Stimulated activated CD4-positive, alpha-beta T cell treated with anti-CD3 and anti-CD28 coated beads, Interleukin-12 subunit alpha, Interleukin-12 subunit beta, amount 100 ng/mL, for 48 hours (primary cell): Measurements from ENCODE around the gene PYY.
"Not testable (repeated sequence)": the region's sequence is repeated elsewhere in the genome, so short reads cannot be mapped to it uniquely, and the experiment has no call there.

Experiments
- DNase-seq, 3 donors: peaks; one replicate each; pipeline ENCODE4 v3.0.0-alpha.2; 2020; ENCODE audit warnings: low read depth in 2 of 3, low spot score in 1 of 3

The PYY gene

DNA sequence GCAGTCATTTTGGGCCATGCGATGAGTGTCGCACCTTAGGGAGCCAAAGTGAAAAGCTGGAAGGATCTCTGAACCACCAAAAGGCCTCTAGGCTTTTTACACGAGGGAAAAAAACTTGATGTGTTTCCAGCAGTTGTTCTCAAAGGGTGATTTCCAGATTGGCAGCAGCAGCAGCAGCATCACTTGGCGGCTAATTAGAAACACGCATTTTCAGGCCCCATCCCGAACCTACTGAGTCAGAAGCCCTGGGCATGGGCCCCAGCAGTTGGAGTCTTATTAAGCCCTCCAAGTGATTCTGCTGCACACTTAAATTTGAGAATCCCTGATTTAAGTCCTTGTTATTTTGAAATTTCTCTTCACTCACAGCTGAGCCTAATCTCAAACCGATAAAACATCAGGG is 25.3 kb upstream of the PYY start:
- DNase-seq, result no peak

DNA sequence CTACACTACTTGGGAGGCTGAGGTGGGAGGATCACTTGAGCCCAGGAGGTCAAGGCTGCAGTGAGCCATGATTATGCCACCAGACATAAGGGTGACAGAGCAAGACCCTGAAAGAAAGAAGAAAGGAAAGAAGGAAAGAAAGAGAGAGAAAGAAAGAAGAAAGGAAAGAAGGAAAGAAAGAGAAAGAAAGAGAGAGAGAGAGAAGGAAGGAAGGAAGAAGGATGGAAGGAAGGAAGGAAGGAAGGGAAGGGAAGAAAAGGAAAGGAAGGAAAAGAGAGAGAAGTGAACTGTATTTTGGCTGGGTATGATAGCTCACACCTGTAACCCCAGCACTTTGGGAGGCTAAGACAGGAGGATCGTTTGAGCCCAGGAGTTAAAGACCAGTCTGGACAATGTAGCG is 24.3 kb upstream of the PYY start:
- no peak for DNase-seq

DNA sequence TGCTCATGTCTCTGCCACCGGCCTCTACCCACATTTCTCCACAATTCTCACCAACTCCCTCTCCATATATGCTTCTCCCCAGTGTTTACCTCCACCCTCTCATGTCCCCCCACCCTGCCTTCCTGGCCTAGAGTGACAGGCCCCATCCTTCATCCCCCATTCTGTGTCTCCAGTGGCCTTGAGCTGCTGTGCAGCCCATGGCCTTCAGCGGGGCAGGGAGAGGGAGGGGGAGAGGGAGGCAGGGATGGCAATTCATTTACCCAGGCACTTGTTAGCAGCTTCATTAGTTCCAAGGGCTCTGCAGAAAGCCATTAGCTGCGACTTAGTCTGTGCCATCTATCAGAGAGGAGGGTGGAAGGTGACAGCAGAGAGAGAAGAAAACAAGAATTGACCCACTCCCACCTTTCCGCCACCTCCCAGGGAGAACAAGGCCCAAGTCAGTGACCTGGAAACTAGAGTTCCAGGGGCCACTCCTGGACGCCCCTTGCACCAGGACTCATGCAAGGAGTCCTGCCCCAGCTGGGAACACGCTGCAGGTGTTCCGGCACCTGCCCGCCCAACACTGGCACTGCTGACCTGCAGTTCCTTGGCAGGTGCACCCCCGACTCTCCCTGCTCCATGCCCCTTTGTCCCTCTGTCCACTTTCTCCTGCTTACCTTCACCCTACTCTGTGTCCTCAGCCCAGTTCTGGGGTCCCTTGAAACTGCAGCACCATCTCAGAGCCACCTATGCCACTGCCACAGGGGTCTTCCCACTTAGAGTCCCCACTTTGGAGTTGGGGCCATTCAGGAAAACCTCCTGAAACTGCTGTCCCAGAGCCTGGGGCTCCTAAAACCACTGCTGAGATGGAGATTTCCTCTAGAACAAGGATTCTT is 23.5 kb upstream of the PYY start:
- DNase-seq, result no peak

GRCh38 chr17:43975898-43976297 is 22.2 kb upstream of the PYY start:
- no peak for DNase-seq

GRCh38 chr17:43974382-43975266 is 20.9 kb upstream of the PYY start:
- no peak for DNase-seq

DNA sequence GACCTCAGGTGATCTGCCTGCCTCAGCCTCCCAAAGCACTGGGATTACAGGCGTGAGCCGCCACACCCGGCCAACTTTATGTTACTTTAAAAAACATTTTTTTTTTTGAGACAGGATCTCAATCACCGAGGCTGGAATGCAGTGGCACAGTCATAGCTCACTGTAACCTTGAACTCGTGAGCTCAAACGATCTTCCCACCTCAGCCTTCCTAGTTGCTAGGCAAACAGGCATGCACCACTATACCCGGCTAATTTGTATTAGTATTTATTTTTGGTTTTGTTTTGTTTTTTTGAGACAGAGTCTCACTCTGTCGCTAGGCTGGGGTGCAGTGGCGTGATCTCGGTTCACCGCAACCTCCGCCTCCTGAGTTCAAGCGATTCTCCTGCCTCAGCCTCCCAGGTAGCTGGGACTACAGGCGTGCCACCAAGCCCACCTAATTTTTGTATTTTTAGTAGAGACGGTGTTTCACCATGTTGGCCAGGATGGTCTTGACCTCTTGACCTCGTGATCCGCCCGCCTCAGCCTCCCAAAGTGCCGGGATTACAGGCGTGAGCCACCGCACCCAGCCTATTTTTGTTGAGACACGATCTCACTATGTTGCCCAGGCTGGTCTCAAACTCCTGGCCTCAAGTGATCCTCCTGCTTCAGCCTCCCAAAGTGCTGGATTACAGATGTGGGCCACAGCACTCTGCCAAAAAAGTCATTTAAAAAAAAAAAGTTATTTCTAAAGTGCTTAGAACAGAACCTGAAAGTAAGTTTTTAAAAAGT is 18.9 kb upstream of the PYY start:
- DNase-seq, result not testable (repeated sequence)

DNA sequence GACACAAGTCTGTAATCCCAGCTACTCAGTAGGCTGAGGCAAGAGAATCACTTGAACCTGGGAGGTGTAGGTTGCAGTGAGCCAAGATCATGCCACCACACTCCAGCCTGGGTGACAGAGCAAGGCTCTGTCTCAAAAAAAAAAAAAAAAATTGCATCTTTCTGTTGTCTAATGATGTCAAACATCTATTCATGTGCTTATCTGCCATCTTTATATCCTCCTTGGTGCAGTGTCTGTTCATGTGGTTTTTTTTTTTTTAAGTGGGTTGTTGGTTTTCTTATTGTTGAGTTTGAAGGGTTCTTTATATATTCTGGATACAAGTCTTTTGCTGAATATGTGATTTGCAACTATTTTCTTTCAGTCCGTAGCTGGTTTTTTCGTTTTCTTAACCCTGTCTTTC is 17.7 kb upstream of the PYY start:
- not testable (repeated sequence) for DNase-seq

- DNase-seq, result no peak
Measured at GRCh38 chr17:43970366-43970765, 16.6 kb upstream of the PYY start.

- DNase-seq, result no peak
Measured at GRCh38 chr17:43967251-43967875, 13.6 kb upstream of the PYY start.

GRCh38 chr17:43966276-43966675 is 12.5 kb upstream of the PYY start:
- no peak for DNase-seq

DNA sequence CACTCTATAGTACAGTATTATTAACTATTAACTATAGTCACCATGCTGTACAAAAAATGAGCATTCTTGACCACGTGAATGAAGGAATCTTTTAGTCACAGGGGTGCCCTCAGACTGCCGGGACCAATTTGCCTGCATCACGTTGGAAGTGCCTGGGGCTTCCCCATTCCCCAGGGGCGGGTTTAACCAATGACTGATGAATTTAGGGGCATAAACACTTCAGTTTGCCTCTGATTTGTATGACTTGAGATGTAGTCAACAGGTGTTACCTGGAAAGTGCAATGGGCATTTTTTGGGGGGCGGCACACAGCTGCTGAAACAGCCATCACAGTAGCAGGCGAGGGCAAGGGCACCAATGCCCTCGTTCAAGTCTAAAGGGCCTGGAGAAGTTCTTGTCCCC is 8.7 kb upstream of the PYY start:
- no peak for DNase-seq

DNA sequence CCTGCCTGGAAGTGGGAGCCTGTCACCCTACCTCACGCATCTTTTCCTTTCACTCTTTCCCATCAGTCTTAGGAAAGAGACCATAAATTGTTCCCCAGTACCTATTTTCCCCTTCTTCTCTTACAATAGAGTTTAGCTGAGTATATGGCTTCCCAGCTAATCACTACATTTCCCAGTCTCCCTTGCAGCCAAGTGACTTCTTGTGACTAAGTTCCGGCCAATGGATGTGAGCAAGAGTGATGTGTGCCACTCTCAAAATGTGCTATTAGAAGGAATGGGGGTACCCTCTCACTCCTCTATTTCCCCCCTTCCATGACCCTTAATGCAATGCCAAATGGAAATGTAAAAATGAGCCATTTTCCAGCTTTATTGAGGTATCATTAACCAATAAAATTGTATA is 8.2 kb upstream of the PYY start:
- no peak for DNase-seq

GRCh38 chr17:43961292-43961691 is 7.6 kb upstream of the PYY start:
- not testable (repeated sequence) for DNase-seq

DNA sequence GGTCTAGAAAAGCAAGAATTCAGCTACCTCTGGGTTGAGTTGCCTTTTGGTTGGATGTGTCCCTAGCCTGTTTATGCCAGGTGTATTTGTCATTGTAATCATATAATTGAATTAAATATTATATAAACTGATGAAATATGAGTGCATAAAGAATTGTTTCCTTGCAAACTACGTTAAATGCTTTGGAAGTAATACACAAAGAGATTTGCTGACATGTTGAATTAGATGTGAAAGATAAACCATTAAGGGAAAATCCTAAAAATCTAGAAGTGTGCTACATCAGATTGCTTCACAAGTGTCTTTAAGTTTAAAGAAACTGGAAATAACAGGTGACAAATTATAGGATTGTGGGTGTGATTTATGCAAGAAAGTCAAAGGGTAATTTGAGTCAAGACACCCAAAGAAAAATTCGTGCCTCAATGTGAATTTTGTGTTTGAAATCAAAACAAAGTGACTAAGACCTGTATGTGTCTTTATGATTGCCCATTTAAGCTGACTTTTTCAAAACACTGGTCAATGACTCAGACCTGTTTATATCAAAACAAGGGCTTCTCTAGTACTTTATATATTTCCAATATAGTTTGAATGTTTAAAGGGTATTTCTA is 5.1 kb upstream of the PYY start:
- no peak for DNase-seq

DNA sequence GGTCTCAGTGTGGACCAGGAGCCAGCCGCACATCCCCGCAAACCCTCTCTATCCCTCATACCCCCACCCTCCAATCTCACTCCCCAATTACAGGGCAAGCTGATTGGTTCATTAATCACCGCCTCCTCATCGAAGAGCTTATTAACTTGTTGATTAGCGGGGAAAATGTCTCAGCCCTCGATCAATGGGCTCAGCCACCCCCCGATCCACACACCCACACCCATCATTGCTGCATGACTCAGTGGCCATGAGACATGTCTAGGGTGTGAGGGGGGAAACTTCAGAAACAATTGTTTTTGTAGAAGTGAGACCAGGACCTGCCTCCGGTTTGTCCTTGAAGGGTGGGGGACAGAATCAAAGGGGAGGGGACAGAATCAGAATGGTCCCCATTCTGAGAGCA is 2.5 kb upstream of the PYY start:
- DNase-seq, result no peak

- DNase-seq, result no peak
Measured at GRCh38 chr17:43952724-43953666, 745 bp downstream of the PYY start.

DNA sequence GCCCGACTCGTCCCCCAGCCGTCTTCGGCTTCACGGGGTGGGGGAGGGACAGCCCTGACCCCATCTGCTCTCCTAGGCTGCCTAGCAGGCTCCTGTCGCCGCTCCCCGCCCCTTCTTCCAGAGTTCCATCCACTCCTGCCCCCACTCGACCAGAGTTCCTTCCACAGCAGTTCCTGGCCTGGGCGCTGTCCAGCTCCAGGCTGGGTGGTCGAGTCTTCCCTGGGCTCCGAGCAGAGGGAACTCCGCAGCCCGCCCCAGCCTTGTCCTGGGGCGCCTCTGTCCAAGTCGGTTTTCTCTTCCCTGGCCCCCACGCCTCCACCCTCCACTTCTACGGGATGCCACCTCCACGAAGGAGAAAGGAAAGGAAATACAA is 1.4 kb downstream of the PYY start:
- no peak for DNase-seq

DNA sequence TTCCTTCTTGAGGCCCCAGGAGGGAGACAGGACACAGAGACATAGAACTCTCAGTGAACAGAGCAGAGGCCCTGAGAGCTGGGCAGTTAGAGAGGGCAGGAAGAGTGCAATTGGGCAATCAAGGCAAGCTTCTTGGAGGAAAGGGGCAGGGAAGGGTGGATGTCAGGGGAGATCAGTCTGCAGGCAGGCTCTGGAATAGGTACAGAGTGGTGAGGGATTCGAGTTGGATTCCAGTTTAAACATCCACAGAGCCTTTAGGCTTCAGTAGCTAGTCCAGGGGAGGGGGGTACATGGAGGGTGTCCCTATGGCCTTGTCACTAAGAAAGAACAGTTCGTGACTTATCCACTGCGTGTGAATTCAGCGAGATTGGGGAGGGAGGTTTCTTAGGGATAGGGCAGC is 2.0 kb downstream of the PYY start:
- DNase-seq, result no peak

DNA sequence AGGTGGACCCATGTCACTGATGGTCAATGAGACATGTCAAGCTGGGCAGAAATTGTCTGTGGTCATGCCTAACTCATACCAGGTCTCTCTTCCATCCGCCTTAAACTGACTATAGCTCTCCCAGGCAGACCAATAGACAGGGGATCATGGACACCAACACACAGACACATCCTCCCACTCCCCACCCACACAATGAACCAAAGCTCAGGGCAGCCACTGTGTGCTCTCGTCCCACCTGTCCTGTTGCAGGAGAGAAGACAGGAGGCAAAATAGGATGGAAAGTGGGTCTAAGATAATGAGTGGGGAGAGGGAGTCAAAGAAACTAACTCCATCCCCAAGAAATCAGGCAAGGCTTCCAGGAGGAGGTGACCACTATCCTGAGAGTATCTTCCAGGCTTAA is 3.2 kb downstream of the PYY start:
- DNase-seq, result no peak

DNA sequence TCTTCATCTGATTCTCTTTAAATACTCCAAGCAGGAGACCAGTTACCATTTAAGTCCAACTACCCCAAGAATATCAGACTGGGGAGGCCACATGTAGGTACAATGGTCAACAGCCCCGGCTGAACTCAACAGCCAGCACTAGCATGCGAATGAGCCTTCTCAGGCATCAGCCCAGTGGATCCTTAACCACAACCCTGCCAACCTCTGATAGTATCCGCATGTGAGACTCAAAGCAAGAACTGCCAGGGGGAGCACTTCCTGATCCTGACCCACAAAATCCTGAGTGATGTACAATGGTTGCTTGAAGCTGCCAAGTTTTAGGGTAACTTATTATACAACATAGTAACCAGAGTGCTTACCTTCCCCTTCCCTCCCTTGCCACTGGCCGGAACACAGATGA is 4.0 kb downstream of the PYY start:
- no peak for DNase-seq
